HG02571 (cell line): ENCODE measurements around the gene TMEM222.

Experiments
- ATAC-seq: cut with Tn5 transposase; IDR thresholded peaks from one replicate; pipeline ENCODE4 v1.9.1; 2021; ENCODE audit warnings: mild to moderate bottlenecking, moderate library complexity; ENCODE audit not compliant: unreplicated experiment

Gene TMEM222

DNA sequence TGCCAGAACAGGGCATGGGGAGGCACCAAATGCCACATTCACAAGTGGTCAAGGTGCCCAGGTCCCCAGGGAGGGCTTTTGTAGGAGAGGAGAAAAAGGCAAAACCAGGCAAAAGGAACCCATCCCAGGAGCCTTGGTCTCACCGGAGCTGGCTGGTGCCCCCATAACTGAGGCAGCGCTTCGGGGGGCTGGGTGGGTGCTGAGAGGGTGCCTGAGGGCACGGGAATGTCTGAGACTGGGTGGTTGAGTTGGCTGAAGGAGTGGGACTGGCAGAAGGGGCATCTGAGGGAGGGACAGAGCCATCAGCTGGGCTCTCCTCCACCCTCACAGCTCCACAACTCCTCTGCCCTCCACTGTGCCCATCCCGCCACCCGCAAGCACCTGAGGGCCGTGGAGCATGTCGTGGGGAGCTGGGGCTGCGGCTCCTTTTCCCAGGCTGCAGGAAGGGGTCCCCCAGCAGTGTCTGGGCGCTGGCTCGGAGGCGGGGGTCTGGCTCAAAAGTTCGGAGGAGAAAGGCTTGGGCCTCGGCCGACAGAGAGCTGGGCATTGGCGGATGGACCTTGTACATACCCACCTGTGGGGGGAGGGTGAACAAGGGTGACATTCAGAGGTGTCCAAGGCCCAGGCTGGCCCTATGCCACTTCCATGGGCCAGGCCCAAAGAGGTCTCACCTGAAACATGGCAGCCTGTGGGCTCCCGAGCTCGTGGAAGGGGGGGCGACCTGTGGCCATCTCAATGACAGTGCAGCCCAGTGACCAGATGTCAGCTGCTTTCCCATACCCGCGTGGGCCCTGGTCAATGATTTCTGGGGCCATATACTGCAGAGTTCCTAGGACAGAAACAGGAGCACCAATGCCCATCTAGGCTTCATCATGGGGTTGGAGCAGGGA, 36.3 kb downstream of the TMEM222 start:
- no peak for ATAC-seq

DNA sequence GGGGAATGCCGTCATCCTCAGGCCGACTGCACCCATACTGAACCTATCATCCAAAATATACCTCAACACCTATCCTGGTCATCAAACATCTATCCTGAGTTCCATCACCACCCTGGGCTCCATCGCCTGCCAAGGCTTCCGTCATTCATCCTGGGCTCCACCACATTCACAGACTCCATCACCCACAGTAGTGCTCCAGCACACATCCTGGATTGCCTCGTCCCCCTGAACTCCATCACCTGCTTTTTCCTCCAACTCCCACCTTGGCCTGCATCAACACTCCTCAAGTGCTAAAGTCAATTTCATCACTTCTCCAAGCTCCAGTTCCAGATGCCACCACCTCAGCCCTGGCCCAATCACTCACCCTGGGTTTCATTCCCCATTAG, 37.0 kb downstream of the TMEM222 start:
- ATAC-seq = no peak

DNA sequence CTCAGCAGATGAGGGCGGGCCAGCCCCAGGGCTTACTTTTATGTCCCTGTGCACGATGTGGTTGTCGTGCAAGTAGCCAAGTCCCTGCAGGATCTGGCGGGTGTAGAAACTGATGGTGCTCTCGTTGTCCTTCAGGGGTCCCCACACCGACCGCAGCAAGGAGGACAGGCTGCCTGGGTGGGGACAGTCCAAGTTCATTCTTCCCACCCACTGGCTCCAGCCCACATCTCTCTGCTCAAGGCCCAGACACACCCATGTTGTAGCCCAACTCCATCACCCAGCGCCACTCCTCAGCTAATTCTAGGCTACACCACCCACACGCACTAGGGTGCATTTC, 37.8 kb downstream of the TMEM222 start:
- ATAC-seq = no peak

DNA sequence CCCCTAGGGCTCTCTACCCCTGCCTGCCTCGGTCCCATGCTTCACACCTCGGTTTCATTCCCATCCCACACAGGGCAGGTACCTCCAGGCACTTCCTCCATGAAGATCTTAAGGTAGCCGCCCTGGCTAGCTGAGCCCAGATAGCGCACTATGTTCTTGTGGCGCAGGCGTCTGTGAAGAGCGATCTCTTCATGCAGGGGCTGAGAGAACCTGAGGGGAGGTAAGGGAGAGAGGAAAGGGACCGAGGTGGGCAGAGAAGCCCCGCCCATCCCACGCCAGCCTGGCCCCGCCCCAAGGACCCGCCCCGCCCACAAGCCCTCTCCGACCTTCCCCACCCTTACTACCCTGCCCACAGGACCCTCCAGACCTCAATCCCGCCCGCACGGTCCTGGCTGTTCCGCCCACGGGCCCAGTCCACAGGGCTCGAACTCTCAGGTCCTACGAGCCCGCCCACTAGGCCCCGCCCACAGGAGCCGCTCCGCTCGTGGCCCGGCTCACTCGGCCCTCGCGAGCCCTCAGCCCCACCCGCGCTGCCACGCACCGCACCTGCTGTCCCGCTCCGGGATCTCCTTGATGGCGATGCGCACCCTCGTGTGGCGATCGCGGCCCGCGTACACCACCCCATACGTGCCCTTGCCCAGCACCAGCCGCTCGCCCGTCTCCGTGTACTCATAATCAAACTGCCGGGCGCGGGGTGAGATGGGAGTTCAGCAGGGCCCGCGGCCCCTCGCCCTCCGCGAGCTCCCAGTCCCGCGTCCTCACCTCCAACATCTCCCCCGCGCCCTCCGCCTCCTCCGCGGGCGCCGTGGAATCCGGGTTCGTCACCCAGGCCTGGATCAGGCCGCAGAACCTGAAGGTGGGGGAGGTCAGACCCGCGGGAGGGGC, 38.4 kb downstream of the TMEM222 start:
- ATAC-seq = no peak

DNA sequence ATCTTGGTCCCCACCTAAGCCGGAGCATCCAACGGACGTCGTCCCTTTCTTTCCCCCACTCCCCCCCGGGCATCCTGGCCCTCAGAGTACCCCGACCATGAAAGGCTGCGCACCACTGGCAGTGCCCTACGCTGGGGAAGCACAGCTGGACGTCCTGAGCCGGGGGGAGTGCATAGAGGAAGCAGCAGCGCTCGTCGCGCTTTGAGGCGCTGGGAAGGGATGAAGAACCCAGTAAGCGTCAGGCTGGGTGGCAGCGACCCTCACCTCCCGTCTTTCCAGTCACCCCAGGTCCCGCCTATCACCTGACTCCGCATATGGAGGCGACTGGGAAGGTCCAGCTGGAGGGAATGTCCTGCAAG, 39.1 kb downstream of the TMEM222 start:
- ATAC-seq = no peak

DNA sequence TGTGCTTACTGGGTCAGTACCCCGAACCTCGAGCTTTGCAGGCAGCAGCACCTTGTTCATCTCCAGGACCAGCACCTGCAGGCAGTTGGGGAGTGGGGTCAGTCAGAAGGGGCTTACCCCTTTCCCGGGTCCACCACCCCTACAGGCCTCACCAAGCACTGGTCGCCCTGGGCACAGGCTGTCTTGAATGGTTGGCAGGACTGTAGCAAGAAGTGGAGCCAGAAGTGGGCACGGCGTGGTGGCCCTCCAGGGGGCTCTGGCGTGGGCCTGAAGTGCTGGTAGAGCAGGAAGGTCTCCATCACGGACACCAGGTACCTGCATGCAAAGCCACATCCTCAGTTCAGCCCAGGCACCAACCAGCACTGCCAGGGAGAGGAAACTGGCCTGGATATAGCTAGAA, 39.6 kb downstream of the TMEM222 start:
- no peak for ATAC-seq

DNA sequence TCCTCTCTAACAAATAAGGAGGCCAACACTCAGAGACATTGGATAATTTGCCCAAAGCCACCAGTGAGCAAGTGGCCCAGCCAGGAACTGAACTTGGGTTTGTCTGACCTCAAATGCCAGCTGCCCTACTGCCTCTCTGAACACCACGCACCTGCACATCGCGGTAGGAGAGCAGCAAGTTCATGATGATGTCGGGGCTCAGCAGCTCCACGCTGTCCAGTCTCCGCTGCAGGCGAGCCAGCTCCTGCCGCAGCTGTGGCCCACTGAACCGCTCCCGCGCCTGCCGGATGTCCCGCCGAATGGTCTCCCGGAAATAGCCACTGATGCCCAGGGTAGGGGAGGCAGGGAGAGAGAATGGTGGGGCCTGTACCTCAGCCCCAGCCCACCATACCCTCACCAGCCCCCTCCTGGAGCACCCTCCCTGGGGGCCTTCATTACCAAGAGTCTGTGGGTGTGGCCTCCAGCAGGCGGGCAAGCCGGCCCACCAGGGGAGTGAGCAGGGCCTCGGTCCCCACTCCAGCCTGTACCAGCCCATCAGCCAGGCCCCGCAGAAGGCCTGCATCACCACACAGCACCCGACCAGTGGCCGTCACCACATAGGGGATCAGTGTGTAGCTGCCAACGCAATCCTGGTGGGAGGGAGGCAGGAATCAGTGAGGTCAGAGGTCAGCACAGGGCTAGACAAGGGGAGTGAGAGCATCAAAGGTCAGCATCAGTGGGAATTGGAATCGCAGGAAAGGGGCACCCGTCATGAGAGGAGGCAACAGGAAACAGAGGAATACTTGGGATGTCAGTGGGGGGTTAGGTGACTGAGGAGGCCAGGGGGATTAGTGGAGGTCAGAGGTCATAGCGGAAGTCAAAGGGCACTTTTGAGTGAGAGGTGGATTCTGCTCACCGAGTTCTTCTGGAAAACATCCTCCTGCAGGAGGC, 42.1 kb downstream of the TMEM222 start:
- no peak for ATAC-seq

DNA sequence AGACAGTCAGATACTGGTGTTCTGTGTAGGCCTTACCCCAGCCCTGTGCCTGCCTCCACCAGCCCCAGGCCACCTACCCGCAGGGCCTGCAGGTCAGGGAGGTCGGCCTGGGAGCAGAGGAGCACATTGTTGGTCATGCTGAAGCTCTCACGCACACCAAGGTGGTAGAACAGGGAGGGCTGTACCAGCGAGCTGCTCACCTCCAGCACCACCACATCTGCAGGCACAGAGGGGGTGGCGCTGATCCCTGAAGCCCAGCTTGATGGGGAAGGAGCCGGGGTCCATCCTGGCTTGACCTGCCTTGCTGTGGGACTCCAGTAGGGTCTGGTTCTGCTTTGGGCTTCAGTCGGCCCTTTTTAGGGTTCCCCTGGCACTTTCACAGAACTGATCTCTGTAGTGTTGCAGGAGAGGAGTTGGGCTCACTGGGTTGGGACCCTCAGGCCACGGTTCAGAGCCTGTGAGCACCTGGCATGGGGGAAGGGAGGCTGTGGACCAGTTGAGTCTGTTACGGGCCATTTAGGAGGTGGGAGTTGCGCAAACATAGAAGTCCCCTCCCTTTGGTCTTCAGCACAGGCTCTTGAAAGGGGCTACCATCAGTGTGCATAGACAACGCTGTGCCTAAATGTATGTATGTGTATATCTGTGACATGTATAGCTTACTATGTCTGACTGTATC, 42.9 kb downstream of the TMEM222 start:
- no peak for ATAC-seq

DNA sequence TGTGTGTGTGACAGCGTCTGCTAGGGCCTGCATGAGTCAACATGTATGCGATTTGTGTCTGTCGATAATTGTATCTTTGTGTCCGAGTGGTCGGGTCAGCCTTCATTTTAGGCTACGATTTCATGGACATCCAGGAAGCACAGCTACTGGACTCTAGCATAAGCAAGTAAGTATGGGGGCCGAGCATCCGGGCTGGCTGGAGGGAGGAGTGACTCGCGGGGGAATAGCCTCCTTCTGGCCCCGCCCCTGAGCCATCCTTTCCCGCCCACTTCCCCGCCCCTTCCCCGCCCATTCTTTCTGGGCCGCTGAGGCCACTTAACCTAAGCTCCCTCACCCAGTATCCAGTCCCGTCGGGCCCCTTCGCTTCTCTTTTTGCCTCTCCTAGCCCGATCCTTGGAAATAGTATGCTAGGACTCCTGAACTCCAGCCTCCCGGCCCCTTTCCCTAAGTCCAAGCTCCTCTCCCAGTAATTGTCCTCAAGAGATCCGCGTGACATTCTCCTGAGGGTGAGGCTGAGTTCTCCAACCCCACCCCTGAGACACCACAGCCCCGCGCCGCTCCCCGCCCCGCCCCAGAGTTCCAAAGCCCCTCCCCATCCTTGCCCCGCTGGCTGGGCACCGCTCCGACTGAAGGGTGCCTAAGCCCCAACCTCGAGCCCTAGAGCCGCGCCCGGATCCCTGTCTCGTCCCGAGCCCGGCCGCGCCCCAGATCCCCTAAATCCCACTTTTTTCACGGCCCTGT, 43.6 kb downstream of the TMEM222 start:
- no peak for ATAC-seq

DNA sequence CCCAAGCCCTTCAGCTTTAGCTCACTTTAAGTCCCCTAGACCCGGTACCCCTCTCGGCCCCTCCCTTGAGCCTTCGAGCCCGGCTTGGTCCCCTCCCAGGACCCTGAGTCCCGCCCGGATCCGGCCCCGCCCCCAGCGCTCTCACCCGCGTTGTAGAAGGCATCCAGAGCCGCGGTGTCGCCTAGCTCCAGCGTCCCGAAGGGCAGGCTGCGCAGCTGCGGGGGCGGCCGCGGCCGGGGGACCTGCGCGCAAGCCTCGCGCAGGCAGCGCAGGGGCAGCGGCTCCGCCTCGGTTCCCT, 44.1 kb downstream of the TMEM222 start:
- no peak for ATAC-seq

DNA sequence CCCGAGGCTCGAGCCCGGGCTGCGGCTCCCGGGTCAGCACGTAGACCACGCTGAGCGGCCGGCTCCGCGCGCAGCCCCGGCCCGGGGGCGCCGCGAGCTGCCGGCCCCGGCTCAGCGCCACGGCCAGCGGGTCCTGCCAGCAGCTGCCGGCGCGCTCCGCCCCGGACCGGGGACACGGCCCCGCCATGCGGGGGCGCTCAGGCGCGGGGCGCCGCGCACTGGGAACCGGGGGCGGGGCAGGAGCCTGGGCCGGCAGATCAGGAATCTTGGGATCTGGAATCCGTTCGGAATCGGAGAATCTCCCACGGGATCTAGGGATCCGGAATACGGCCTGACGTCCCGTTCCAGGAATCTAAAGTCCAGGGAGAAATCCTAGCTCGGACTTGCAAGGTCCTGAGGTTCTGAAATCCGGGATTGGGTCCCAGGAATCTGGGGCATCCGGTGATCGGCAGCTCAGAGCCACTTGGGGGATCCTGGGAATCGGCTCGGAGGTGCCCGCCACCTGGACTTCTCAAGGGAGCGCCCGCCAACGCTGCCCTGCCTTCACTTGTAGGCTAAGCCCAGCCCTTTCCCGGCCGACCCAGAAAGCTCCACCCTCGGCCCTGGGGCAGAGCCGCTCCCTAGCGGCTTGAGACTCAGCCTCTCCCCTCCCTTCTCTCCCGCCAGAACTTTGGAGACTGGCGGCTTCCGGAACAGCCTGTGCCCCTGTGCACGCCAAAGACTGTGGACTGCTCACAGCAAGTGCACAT, 44.6 kb downstream of the TMEM222 start, which contains the start of gene MAP3K6:
Gene MAP3K6 (minus strand): TSS at position 551 of the 749 bp plus-strand sequence. CDS start 364 bp downstream, at position 187.
- ATAC-seq = no peak

DNA sequence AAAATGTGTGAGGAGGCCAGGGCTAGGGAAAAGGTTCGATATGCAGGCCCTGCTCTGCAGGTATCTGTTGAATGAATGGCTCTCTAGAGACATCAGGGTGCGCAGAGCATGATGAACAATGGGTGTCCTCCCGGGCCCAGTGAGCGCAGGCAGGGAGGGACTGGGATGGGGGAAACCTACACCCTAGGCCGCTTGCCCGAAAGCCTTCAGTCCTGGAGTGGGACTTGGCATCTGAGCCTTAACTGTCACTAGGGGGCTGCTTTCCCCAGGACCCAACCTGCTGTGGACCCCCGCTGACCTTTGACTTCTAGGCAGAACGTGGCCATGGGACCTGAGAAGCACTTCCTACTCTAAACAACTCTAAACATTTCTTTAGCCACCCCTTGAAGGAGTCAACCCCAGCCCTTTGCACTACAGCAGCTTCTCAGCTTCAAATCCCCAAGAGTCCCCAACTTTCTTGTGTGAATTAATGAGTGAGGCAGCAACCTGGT, 45.2 kb downstream of the TMEM222 start:
- no peak for ATAC-seq

DNA sequence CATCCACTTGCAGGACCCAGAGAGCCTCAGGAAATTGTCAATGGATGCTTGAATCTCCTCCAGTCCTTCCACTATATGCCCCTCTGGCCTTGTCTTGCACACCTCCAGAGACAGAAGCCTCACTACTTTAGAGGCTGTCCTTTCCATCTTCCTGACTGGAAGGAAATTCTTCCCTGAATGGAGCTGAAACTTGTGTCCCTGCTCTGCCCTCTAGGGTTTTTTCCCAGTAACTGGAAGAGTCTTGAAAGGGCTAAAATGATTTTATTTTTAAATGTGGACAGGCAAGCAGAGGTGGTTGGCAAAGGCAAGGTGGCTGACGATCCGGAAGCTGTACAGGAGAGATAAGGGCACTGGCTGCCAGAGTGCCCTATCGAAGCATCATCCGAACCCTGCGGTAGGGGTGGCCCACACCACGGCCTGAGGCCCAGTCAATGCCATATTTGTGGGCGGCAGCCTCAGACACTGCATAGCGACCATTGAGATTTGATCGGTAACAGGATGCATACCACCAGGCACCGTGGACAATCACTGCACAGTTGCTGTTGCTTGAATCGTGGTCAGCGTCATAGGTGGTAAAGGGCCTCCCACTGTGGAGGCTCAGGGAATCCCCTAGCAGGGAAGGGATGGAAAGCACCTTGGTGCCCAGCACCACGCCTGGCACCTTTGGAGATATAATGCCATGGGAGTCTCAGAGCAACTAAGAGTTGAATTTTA, 47.1 kb downstream of the TMEM222 start:
- ATAC-seq = no peak

DNA sequence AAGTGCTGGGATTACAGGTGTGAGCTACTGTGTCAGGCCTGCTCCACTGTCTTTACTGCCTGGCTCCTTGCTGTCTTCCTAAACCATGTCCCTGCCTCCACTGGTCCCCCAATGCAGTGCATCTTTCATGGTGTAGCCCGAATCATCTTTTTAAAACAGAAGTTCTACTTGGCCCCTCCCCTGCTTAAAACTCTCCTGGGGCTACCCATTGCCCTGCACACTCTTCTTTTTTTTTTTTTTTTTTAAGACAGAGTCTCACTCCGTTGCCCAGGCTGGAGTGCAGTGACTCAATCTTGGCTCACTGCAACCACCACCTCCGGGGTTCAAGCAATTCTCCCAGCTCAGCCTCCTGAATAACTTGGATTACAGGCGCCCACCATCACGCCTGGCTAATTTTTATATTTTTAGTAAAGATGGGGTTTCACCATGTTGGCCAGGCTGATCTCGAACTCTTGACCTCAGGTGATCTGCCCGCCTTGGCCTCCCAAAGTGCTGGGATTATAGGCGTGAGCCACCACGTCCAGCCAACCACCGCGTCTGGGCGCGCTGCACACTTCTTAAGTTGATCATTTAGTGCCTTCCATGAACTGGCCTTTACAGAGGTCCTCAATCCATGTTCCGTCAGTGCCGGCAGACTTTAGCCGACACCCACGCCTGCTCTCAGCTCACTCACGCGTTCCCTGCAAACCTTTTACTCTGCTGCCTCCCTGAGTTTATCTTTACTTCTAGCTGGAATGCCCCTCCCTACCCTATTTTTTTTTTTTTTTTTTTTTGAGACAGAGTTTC, 50.3 kb downstream of the TMEM222 start:
- ATAC-seq = no peak

DNA sequence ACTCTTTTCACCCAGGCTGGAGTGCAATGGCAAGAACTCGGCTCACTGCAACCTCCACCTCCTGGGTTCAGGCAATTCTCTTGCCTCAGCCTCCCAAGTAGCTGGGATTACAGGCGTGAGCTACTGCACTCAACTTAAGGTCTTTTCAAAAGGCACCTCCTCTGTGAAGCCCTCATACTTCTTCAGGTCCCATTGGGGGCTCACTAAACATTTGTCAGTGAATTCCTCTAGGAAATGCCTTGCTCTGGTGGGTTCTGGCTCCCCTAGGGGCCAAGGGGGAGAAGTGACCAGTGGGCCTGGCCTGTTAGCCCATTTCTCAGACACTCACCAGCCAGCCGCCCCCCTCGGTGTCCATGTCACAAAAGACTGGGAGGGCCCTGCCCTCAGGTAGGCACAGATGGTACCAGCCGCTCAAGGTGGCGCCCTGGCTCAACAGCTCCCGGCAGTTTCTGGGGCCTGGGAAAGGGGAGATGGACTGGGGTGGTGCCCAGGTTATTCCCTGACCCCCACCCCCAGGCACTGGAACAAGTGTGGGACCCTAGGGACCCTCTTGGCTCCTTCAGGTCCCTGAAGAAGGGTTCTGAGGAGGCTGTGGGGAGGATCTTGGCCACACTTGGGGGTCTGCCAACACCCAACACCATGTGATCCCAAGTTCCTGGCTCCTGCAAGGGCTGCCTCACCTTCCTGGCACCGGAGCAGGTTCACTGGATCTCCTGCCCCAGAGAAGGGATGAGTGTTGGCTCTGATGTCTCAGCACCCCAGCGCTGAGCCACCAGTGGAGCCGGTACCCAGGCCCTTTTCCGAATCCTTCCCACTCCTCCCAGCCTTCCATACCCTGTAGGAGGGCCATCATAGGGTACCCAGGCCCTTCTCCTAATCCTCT, 51.1 kb downstream of the TMEM222 start:
- no peak for ATAC-seq

DNA sequence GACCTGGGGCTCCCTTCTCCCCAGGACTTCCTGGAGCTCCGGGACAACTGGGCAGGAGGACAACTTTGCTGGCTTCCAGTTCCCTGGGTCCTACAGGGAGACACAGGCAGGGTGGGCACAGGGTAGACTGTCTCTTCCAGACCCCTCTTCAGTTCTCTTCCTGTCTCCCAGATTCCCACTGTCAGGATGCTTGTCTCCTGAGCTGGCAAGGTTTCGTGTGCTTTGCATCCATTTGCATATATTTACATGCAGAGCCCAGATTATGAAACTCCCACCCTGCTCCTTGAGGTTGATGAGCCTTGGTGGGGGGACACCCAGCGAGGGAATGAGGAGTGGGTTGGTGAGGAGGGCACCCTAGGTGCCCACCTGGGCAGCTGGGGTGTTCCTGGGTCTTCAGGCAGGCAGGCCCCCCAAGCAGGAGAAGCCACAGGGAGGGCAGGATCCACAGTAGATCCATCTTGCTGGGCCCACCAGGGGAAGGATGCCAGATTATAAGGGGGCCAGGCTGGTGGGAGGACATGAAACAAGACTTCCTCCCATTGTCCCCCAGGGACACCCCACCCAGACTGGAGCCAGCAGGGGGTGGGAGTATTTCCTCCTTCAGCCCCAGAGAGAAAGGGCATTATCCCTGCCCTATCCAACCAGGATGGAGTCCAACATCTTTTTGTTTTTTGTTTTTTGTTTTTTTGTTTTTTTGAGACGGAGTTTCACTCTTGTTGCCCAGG, 52.6 kb downstream of the TMEM222 start, which contains the start of gene FCN3:
Gene FCN3 (minus strand): TSS at position 463 of the 725 bp plus-strand sequence. CDS start 6 bp downstream, at position 457.
- ATAC-seq = no peak
